ENCODE results near the gene ERCC8. TPM values are rescaled to one million over a fixed set of nuclear protein-coding genes. Genes with fewer than 3 reads are reported as not detected.

Gene ERCC8
- total and polyA plus RNA-seq, 2 of the 13 experiments (the other 11 are each of a cell fraction or from before 2014, with no cell fraction given): 24.4 to 35.2 TPM

DNA sequence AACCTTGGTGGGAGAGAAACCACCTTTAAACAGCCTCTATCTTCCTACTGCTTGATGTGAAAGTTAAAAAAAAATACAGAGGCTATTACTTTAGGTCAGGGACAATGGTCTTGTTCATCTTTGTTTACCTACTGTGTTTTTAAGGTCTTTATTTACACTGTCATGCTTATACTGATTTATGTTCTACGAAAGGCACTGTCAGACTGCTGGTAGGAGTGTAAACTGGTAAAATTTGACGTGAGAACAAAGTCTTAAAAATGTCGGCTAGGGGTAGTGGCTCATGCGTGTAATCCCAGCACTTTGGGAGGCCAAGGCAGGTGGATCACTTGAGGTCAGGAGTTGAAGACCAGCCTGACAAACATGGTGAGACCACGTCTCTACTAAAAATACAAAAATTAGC, 58.7 kb downstream of the ERCC8 start (continued):
- TF ChIP-seq, protein P1, sequence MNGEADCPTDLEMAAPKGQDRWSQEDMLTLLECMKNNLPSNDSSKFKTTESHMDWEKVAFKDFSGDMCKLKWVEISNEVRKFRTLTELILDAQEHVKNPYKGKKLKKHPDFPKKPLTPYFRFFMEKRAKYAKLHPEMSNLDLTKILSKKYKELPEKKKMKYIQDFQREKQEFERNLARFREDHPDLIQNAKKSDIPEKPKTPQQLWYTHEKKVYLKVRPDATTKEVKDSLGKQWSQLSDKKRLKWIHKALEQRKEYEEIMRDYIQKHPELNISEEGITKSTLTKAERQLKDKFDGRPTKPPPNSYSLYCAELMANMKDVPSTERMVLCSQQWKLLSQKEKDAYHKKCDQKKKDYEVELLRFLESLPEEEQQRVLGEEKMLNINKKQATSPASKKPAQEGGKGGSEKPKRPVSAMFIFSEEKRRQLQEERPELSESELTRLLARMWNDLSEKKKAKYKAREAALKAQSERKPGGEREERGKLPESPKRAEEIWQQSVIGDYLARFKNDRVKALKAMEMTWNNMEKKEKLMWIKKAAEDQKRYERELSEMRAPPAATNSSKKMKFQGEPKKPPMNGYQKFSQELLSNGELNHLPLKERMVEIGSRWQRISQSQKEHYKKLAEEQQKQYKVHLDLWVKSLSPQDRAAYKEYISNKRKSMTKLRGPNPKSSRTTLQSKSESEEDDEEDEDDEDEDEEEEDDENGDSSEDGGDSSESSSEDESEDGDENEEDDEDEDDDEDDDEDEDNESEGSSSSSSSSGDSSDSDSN (CRISPR knock-in tag; IDR thresholded peaks at IDR 0.05): no peak
- TF ChIP-seq, protein P2, sequence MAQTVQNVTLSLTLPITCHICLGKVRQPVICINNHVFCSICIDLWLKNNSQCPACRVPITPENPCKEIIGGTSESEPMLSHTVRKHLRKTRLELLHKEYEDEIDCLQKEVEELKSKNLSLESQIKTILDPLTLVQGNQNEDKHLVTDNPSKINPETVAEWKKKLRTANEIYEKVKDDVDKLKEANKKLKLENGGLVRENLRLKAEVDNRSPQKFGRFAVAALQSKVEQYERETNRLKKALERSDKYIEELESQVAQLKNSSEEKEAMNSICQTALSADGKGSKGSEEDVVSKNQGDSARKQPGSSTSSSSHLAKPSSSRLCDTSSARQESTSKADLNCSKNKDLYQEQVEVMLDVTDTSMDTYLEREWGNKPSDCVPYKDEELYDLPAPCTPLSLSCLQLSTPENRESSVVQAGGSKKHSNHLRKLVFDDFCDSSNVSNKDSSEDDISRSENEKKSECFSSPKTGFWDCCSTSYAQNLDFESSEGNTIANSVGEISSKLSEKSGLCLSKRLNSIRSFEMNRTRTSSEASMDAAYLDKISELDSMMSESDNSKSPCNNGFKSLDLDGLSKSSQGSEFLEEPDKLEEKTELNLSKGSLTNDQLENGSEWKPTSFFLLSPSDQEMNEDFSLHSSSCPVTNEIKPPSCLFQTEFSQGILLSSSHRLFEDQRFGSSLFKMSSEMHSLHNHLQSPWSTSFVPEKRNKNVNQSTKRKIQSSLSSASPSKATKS (CRISPR knock-in tag; IDR thresholded peaks at IDR 0.05): no peak
- TF ChIP-seq SSRP1 (CRISPR knock-in tag; IDR thresholded peaks at IDR 0.05) (no peak), NFKBIZ (CRISPR knock-in tag; IDR thresholded peaks at IDR 0.05) (no peak), REXO4 (CRISPR knock-in tag; IDR thresholded peaks at IDR 0.05; ENCODE audit: borderline replicate concordance) (no peak), FOXO1 (CRISPR knock-in tag; IDR thresholded peaks at IDR 0.05) (peak; percentile 30; the same call in 1 of the 2 replicates), HHEX (CRISPR knock-in tag; IDR thresholded peaks at IDR 0.05) (peak; percentile 51; the same call in 1 of the 2 replicates), MEIS2 (CRISPR knock-in tag; IDR thresholded peaks at IDR 0.05) (peak; percentile 41; the same call in 1 of the 2 replicates), NCOA2 (CRISPR knock-in tag; IDR thresholded peaks at IDR 0.05) (peak; percentile 57; the same call in 1 of the 2 replicates)
- TF ChIP-seq, protein P3, sequence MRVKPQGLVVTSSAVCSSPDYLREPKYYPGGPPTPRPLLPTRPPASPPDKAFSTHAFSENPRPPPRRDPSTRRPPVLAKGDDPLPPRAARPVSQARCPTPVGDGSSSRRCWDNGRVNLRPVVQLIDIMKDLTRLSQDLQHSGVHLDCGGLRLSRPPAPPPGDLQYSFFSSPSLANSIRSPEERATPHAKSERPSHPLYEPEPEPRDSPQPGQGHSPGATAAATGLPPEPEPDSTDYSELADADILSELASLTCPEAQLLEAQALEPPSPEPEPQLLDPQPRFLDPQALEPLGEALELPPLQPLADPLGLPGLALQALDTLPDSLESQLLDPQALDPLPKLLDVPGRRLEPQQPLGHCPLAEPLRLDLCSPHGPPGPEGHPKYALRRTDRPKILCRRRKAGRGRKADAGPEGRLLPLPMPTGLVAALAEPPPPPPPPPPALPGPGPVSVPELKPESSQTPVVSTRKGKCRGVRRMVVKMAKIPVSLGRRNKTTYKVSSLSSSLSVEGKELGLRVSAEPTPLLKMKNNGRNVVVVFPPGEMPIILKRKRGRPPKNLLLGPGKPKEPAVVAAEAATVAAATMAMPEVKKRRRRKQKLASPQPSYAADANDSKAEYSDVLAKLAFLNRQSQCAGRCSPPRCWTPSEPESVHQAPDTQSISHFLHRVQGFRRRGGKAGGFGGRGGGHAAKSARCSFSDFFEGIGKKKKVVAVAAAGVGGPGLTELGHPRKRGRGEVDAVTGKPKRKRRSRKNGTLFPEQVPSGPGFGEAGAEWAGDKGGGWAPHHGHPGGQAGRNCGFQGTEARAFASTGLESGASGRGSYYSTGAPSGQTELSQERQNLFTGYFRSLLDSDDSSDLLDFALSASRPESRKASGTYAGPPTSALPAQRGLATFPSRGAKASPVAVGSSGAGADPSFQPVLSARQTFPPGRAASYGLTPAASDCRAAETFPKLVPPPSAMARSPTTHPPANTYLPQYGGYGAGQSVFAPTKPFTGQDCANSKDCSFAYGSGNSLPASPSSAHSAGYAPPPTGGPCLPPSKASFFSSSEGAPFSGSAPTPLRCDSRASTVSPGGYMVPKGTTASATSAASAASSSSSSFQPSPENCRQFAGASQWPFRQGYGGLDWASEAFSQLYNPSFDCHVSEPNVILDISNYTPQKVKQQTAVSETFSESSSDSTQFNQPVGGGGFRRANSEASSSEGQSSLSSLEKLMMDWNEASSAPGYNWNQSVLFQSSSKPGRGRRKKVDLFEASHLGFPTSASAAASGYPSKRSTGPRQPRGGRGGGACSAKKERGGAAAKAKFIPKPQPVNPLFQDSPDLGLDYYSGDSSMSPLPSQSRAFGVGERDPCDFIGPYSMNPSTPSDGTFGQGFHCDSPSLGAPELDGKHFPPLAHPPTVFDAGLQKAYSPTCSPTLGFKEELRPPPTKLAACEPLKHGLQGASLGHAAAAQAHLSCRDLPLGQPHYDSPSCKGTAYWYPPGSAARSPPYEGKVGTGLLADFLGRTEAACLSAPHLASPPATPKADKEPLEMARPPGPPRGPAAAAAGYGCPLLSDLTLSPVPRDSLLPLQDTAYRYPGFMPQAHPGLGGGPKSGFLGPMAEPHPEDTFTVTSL (CRISPR knock-in tag; IDR thresholded peaks at IDR 0.05; ENCODE audit: borderline replicate concordance): peak; percentile 68; the same call in 1 of the 2 replicates
- TF ChIP-seq, protein P4, sequence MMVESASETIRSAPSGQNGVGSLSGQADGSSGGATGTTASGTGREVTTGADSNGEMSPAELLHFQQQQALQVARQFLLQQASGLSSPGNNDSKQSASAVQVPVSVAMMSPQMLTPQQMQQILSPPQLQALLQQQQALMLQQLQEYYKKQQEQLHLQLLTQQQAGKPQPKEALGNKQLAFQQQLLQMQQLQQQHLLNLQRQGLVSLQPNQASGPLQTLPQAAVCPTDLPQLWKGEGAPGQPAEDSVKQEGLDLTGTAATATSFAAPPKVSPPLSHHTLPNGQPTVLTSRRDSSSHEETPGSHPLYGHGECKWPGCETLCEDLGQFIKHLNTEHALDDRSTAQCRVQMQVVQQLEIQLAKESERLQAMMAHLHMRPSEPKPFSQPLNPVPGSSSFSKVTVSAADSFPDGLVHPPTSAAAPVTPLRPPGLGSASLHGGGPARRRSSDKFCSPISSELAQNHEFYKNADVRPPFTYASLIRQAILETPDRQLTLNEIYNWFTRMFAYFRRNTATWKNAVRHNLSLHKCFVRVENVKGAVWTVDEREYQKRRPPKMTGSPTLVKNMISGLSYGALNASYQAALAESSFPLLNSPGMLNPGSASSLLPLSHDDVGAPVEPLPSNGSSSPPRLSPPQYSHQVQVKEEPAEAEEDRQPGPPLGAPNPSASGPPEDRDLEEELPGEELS (CRISPR knock-in tag; IDR thresholded peaks at IDR 0.05): peak; percentile 42; the same call in 1 of the 2 replicates
- TF ChIP-seq, protein P5, sequence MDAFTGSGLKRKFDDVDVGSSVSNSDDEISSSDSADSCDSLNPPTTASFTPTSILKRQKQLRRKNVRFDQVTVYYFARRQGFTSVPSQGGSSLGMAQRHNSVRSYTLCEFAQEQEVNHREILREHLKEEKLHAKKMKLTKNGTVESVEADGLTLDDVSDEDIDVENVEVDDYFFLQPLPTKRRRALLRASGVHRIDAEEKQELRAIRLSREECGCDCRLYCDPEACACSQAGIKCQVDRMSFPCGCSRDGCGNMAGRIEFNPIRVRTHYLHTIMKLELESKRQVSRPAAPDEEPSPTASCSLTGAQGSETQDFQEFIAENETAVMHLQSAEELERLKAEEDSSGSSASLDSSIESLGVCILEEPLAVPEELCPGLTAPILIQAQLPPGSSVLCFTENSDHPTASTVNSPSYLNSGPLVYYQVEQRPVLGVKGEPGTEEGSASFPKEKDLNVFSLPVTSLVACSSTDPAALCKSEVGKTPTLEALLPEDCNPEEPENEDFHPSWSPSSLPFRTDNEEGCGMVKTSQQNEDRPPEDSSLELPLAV (CRISPR knock-in tag; conservative IDR thresholded peaks at IDR 0.05; ENCODE audit: low read depth): no peak
- TF ChIP-seq, protein P6, sequence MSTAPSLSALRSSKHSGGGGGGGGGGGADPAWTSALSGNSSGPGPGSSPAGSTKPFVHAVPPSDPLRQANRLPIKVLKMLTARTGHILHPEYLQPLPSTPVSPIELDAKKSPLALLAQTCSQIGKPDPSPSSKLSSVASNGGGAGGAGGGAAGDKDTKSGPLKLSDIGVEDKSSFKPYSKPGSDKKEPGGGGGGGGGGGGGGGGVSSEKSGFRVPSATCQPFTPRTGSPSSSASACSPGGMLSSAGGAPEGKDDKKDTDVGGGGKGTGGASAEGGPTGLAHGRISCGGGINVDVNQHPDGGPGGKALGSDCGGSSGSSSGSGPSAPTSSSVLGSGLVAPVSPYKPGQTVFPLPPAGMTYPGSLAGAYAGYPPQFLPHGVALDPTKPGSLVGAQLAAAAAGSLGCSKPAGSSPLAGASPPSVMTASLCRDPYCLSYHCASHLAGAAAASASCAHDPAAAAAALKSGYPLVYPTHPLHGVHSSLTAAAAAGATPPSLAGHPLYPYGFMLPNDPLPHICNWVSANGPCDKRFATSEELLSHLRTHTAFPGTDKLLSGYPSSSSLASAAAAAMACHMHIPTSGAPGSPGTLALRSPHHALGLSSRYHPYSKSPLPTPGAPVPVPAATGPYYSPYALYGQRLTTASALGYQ (CRISPR knock-in tag; IDR thresholded peaks at IDR 0.05): 0 out of 2 replicates have a peak, but pooled peaks have one; percentile 32
